ENCODE data around the gene NAALADL2. TPM values are rescaled to one million over a fixed set of nuclear protein-coding genes. Genes with fewer than 3 reads are reported as not detected.

The NAALADL2 gene
- total RNA-seq, 1 experiment from 2014 or later: 1.6 TPM

GRCh38 chr3:175107995-175108394, 248.9 kb downstream of the NAALADL2 start:
- H4K91ac ChIP-seq (ENCODE audit: insufficient read length, low read depth, low read length): no peak overlapping the region

More at GRCh38 chr3:175107995-175108394, 248.9 kb downstream of the NAALADL2 start:
- no peak overlapping the region for H2BK20ac ChIP-seq (ENCODE audit: low read depth, low read length, poor library complexity, severe bottlenecking)
- DNase-seq: no peak
- H3K9ac ChIP-seq (ENCODE audit: extremely low read depth, insufficient read length, low read length): no peak overlapping the region
- no peak overlapping the region for H2BK15ac ChIP-seq (ENCODE audit: low read depth, low read length)
- no peak for TF ChIP-seq CTCF (conservative IDR thresholded peaks at IDR 0.05)
- H3K23me2 ChIP-seq (ENCODE audit: insufficient read length, low read depth, low read length, poor library complexity, severe bottlenecking): no peaks in the 10 kb centered on the region
- no peaks in the 10 kb centered on the region for H3K79me1 ChIP-seq (ENCODE audit: insufficient read depth, low read depth, low read length, poor library complexity, severe bottlenecking)
- no peaks in the 10 kb centered on the region for H3K79me2 ChIP-seq (ENCODE audit: insufficient read depth, low read length)
- H3K9me3 Mint-ChIP-seq: no peaks in the 10 kb centered on the region
- no peaks in the 10 kb centered on the region for H3K27me3 ChIP-seq (ENCODE audit: insufficient read depth, low read length)
- H3K27ac Mint-ChIP-seq: no peak overlapping the region
- no peaks in the 10 kb centered on the region for H3K4me1 ChIP-seq (ENCODE audit: insufficient read depth, low read length)
- no peak overlapping the region for H2BK5ac ChIP-seq (ENCODE audit: insufficient read length, low read length)
- H3K14ac ChIP-seq (ENCODE audit: insufficient read depth, low read length): no peak overlapping the region
- no peak overlapping the region for H3T11ph ChIP-seq (ENCODE audit: low read length)
- H4K20me1 ChIP-seq (ENCODE audit: control insufficient read depth, insufficient read depth, insufficient read length): no peaks in the 10 kb centered on the region
- H3K4ac ChIP-seq (ENCODE audit: low read depth, low read length): no peak overlapping the region
- H3K9me3 ChIP-seq (ENCODE audit: control insufficient read depth, low read depth, low read length): no peaks in the 10 kb centered on the region
- no peak overlapping the region for H4K8ac ChIP-seq (replicated peaks; ENCODE audit: insufficient read length, low read depth, low read length)
- no peaks in the 10 kb centered on the region for H3K27me3 Mint-ChIP-seq (ENCODE audit: low read depth)
- H4K5ac ChIP-seq (ENCODE audit: insufficient read length, low read depth, low read length): no peak overlapping the region
- H3K36me3 Mint-ChIP-seq (ENCODE audit: insufficient read depth in 1 of 3, low read depth in 3 of 3): no peaks in the 10 kb centered on the region; a peak in 1 of 7 replicates
- no peak overlapping the region for H3K4me2 ChIP-seq (ENCODE audit: insufficient read depth, insufficient read length, low read length)
- no peak overlapping the region for H2BK120ac ChIP-seq (ENCODE audit: low read depth, low read length, poor library complexity, severe bottlenecking)
- no peak overlapping the region for H3K27ac ChIP-seq (ENCODE audit: insufficient read length, low read depth, low read length)
- H2BK12ac ChIP-seq (ENCODE audit: insufficient read length, low read depth, low read length): no peak overlapping the region
- H2AK5ac ChIP-seq (ENCODE audit: insufficient read length, low read length): no peak overlapping the region
- H3K4me3 Mint-ChIP-seq: no peak overlapping the region
- H2AFZ ChIP-seq (ENCODE audit: low read length): no peak overlapping the region
- H3K4me1 Mint-ChIP-seq: peaks cover 0 to 3% of the 10 kb centered on the region in 2 experiments; a peak in 3 of 4 replicates
- no peak overlapping the region for H3K56ac ChIP-seq (ENCODE audit: insufficient read length, low read depth, low read length)
- H3K18ac ChIP-seq (ENCODE audit: insufficient read length, low read depth, low read length): no peak overlapping the region
- H3K23ac ChIP-seq (ENCODE audit: insufficient read length, low read depth, low read length): no peak overlapping the region

All from H9 (cell line).